ENCODE results near the gene HOXD1.

The HOXD1 gene

DNA sequence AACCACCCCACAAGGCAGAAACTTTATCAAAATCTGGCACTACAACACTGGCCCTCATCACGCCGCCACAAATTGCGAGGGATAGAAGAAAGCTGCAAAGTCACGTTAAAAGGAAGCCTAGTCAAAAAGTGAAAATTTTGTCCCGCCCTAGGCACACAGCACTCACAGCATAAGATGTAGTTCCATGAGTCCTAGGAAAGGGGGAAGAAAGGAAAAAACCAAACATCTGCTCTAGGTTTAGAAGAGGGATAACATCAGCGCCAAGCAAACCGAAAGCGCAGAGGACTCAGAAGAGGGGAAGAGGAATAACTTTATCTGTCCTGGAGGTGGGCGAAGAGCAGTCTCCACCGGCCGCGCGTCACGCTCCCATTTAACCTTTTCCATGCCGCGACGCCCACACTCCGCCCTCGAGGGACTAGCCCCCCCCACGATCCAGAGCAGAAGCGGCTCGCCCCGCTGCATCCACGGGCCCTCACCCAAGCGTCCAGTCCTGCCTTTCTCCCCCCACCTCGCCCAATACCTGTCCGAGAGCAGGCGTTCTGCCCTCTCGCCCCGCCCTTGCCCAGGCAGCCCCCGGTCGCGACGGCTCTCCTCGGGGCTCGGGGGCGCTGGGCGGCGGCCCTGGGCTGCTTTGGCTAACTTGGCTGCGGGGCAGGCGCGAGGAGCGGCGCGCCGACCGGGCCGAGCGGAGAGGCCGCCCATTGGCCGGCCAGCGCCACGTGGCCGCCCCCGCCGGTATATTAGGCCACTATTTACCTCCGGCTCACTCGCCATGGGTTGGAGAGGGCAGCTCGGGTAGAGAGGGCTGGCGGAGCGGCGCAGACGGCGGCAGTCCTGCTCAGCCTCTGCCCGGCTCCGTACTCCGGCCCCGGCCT is at the start of gene HOXD1:
HOXD1 (plus strand) TSS at position 770 of the 875 bp plus-strand sequence. CDS start 134 bp downstream, outside the sequence.
- peak; percentile 80 for DNase-seq

DNA sequence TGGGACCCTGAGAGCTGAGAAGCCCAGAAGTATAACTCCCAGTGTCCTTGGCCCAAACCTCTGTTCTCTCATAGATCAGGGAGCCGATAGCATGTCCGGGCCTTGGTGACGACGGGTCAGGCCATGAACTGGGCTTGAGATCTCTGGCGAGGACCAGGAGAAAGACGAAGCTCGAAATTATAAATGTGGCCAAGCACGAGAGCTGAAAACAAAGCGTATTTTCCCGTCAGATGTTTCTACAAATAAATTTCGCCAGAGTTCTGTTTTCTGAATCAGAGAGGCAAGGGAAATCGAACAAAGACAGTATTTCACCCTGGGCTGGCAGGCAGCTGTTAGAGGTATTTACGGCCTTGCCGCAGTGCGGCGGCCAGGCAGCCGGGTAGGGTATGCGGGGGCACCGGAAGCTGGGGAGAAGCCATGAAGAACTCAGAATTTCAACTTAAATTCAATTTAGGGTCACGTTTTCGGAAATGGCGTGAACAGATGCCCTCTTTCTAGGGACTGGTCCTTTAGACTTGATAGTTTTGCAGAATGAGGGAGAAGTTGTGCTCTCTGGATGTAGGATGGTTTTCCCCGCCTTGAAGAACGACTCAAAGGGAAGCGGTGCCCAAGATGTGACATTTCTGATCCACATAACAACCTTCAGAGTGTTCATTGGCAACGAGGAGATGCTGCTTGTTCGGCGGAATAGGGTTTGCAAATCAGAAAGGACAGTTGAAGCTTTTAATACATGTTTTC is 49.4 kb upstream of the HOXD1 start:
- no peak for DNase-seq

DNA sequence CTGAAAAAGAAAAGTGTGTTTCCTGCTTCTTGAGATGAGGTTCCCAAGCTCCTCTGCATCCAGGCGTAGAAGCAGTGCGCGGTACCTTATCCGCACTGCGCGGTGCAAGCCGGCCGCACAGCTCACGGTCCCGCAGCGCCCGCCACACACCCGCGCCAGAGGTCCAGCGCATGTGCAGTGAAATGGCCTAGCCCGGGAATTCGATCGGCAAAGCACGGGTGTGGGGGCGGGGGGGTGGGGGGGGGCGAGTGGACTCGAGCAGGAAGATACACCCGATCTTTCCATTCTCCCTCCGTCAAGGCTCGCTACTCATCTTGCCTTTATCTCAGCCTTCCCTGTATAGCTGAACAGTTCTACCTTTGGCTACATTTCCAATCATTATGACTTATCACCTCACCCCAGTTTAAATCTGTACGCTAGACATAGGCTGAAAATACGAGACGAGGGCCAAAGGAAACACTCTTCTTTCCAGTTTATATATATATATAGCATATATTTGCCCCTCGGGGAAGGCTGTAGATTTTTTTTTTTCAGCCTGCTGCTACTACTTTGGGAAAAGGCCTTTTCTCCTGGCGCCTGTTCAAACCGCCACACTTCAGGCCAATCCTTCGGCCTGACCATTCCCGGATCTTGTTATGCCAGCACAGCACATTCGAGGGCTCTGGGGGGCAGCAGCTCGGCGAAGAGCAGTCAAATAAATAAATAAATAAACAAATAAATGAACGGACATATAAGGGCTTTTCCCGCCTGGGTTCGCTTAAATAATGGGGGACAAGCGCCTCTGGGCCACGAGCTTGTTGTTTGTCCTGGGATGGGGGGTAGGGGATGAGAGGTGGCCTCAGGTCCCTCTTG is 48.6 kb upstream of the HOXD1 start:
- no peak for DNase-seq

- DNase-seq: no peak
Measured at GRCh38 chr2:176140513-176141317, 47.8 kb upstream of the HOXD1 start.

DNA sequence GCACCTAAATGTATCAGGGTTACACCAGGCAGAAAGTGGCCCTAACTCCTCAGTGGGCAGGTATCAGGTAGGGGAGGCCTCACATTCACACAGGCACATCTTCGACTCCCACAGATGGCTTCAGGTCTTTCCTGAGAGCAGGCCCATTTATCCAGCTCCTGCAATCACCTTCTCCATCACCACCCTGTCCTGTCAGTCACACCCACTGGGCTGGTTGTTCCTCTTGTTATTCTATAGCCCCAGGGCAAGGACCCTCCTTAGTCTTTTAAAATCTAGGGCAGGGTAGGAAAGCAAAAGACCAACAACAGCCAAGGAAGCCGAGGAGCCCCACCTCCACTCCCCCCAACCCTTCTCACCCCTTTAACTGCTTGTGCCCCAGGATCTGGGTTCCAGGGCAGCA is 46.2 kb upstream of the HOXD1 start:
- no peak for DNase-seq

- DNase-seq: no peak
Measured at GRCh38 chr2:176145085-176145969, 43.1 kb upstream of the HOXD1 start.

GRCh38 chr2:176146101-176146500 is 42.4 kb upstream of the HOXD1 start:
- DNase-seq: no peak

- no peak for DNase-seq
Measured at GRCh38 chr2:176146645-176147044, 41.8 kb upstream of the HOXD1 start.

GRCh38 chr2:176147210-176147799 is 41.2 kb upstream of the HOXD1 start:
- no peak for DNase-seq

DNA sequence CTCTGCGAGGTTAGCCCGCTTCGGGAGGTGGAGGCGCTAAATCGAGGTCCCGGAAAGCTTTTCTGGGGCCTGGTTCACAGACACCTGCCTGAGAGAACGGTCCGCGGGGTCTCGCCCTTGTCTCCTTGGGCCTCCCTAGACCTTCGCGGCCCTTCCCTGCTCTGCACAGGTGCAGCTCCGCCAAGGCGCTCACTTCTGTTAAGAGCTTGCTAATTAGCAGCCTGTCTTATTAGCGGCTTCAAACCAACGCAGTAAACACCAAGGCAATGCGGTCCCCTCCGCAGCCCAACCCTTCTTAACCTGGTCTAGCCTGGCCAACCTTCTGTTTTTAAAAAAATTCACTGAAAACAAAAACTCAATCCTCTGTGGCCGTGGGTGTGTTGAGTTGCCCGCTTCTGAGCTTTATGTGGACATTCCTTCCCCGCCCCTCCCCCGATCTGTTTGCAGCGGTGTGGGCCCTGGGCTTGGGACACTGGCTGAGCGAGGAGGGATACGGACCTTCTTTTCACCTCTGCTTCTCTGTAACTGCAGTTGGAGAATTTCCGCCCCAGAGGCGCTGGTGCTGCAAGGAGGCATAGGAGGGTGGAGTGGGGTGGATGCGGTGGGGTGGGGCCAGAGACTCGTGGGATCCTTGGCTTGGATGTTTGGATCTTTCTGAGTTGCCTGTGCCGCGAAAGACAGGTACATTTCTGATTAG is 40.5 kb upstream of the HOXD1 start:
- DNase-seq: no peak

- DNase-seq: no peak
Measured at GRCh38 chr2:176148751-176149421, 39.6 kb upstream of the HOXD1 start.

DNA sequence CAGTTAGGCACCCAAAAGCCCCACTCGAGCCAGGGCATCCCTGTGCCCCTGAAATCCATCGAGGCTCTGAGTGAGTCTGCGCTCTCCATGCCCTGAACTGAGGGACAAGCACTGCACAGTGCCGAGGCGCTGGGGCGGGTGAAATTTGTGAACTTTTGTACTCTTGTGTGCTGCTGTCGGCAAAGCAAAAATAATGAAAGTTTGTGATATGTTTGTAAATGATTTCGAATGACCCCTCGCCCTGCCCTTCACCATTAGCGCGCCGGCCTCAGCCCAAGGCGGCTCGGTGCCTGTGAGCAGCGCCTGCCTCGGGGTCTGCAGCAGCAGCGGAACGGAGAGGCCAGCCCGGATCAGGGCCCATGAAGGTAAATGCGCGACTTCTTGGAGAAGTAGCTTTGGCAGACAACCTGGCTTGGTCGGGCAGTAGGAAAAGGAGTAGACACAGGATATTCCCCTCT is 39.0 kb upstream of the HOXD1 start:
- no peak for DNase-seq

- no peak for DNase-seq
Measured at GRCh38 chr2:176149939-176150583, 38.4 kb upstream of the HOXD1 start.

DNA sequence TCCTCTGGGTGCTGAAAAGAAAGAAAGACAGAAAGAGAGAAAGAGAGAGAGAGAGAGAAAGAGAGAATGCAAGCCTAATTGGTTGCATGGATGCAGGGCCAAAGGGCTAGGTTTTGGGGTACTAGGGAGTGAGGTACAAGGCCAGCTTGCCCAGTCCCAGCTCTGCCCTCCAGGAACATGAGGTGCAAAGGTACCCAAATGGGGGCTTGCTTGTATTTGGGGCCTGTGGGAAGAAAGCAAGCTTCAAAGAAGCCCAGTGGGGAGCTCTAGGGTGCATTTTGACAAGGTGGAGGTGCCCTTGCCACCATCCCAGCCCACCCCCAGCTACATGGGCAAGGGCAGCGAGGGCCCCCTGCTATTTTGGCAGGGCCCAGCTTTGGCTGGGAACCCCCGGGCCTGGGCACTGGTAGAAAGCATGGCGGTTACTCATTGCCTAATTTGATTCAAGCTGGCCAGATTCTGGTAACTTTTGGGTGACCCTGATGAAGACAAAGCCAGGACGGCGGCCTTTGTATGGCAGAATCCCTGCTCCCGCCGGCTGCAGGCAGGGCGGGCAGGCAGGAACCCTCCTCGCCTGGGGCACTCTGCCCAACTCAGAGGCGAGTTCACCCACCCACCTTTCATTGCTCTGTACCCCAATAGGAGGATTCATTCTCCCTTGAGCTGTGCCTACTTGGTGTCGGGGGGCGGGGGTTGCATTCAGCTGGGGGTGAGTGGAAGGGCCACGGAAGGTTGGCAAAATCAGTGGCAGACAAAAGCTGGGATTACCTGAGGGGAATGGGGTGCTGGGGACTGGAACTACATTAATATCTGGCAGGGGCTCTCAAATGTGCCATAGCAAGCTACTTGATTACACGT is 37.7 kb upstream of the HOXD1 start:
- no peak for DNase-seq

GRCh38 chr2:176151442-176152287 is 36.8 kb upstream of the HOXD1 start, which contains the start of gene HOXD4:
Gene HOXD4, plus strand, starts transcription at chr2:176151550. Its CDS starts 84 bp downstream, at chr2:176151634.
- DNase-seq: no peak

- DNase-seq: no peak
Measured at GRCh38 chr2:176152350-176153181, 35.9 kb upstream of the HOXD1 start.
